Hematopoietic multipotent progenitor cell treated with erythropoietin and hydrocortisone succinate and interleukin-3 and kit ligand, for 17 days (in vitro differentiated cells): Measurements from ENCODE around the gene MYEOV.

Experiments
- DNase-seq: peaks from one replicate; pipeline ENCODE4 v3.0.0-alpha.2; 2015; ENCODE audit warnings: low spot score

MYEOV gene

DNA sequence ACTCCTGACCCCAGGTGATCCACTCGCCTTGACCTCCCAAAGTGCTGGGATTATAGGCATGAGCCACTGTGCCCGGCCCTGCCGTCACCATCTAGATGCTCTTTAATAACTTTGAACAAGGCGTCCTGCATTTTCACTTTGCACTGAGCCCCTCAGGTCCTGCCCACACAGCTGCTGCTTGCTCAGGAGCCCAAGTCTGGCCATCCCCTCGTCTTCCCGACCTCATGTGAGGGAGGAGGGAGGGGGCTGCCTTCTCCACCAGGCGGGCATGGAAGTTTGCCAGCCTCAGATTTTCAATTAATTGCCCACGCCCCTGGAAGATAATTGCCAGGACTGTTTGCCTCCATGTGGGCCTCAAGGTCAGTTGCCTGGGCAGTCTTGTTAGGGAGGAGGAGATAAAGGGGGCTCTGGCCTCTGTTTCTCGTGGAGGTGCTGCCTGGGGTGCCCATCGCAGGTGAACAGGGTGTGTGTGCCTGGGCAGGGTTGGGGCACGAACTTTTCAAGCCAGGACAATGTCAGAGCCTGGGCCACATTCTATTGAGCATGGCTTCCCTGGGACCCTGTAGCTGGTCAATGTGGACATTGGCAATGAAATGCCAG, 27.9 kb upstream of the MYEOV start:
- no peak for DNase-seq

DNA sequence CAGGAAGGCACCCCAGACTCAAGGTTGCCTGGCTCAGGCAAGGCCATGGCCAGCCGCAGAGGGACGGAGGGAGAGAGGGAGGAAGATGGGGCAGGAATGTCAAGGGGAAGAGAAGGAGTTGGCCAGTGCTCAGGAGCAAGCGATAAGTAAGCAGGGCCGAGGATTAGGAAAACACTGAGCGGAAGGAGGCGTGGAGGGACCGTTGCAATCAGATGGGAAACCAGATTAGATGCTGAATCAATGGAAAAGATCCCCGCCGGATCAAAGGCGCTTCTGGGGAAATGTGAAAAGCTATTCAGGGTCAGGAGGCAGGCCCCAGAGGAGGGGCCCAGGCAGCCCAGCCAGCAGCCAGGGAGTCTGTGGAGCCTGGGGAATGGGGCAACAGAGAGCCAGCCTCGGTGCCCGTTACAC, 26.6 kb upstream of the MYEOV start:
- no peak for DNase-seq

GRCh38 chr11:69268911-69269310, 25.0 kb upstream of the MYEOV start:
- no peak for DNase-seq

- DNase-seq: no peak
These were observed 24.6 kb upstream of the MYEOV start for GRCh38 chr11:69269388-69269787.

GRCh38 chr11:69269926-69270697, 23.8 kb upstream of the MYEOV start:
- no peak for DNase-seq

DNA sequence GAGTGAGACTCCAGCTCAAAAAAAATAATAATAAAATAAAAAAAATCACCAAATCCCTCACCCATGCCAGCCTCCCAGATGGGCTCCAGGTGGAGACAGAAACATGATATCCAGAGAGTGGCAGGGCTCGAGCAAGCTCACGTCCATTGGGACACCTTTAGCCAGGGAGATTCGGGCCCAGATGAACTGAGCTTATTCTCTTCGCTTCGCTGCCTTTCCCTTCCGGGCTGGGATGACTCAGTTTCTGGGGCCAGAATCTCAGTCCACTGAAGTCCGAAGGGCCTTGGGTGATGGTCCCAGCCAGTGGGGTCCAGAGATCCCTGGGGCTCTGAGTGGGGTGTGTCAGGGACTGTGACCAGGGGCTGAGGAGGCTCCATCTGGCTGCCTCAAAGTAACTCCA, 23.0 kb upstream of the MYEOV start:
- DNase-seq: no peak

- DNase-seq: no peak
These were observed 21.9 kb upstream of the MYEOV start for GRCh38 chr11:69272055-69272454.

GRCh38 chr11:69272831-69273485, 21.0 kb upstream of the MYEOV start:
- DNase-seq: no peak

GRCh38 chr11:69273571-69273970, 20.4 kb upstream of the MYEOV start:
- no peak for DNase-seq

GRCh38 chr11:69274531-69275016, 19.4 kb upstream of the MYEOV start:
- DNase-seq: no peak

DNA sequence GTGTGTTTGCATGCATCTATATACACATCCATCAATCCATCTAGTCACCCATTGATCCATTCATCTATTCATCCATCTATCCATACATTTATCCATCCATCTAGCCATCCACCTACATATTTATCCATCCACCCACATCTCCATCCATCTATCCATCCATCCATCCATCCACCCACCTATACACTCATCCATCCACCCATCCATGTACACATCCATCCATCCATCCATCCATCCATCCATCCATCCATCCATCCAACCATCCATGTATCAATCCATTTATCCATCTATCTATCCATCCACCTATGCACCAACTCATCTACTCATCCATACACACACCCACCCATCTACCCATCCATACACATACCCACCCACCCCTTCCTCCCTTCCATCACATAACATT, 18.8 kb upstream of the MYEOV start:
- DNase-seq: no peak

- DNase-seq: no peak
These were observed 17.8 kb upstream of the MYEOV start for GRCh38 chr11:69276165-69276564.

- no peak for DNase-seq
These were observed 16.7 kb upstream of the MYEOV start for GRCh38 chr11:69277074-69277809.

DNA sequence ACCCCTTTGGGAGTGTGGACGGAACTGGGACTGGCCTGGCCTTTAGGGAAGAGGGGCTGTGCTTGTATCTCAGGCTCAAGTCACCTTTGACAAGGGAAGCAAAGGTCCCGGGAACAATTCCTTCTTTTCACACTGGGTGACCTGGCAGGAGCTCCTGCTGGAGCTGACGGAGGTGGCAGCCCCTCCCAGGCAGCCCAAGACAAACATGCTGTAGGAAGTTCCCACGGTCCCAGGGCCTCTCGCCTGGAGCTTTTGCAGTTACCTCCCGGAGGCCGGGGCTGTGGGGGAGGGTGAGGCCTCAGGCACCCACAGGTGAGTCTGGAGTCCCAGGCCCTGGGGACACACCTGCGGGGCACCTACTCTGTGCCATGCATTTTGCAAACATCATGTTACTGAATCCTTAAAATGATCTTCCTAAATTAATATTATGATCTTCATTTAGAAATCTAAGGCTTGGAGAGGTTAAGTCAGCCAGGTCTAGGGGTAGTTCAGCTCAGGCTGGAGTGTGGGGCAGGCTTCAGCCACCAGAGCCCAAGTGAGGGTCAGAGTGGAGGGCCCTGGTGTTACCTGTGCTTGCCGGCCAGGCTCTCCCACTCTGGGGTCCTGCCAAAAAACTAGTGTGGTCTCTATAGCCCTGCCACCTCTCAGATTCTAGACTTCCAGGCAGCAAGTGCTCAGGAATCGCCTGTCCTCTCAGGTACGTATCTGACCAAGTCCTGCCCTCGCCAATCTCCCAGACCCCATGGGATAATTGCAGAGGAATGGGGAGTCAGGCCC, 15.7 kb upstream of the MYEOV start:
- DNase-seq: no peak

GRCh38 chr11:69280451-69280850, 13.5 kb upstream of the MYEOV start:
- no peak for DNase-seq

DNA sequence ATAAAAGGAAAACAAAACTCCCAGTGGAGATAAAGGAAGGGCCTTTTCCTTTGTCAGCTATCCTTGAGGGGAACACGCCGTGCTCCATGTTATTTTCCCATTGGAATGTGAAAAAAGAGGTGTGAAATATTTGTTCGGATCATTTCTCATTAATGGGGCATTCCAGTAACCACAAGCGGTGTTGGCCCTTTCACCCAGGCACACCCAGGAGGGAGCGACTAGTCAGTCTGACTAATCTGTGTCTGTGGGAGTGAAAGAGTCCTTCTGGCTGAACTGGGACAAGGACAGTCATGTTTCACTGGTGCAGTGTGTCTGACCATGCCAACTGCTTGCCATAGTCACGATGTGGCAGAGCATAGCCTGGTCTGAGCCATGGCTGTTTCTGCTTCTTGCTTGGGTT, 13.0 kb upstream of the MYEOV start:
- DNase-seq: no peak

DNA sequence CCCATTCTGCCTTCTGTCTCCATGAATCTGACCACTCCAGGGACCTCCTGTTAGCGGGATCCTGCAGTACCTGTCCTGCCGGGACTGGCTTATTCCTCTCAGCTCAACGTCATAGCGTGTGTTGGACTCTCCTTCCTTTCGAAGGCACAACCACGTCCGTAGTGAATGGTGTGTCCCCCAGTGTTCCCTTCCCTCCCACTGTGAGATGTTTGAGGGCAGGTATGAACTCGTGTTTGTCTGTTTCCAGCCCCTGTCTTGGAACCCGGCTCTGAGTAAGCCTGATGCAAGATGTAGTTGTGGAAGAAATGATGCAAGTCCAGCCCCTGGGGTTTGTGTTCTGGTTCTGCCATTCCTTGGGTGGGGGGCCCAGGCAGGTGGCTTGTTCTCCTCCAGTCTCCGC, 10.5 kb upstream of the MYEOV start:
- no peak for DNase-seq

DNA sequence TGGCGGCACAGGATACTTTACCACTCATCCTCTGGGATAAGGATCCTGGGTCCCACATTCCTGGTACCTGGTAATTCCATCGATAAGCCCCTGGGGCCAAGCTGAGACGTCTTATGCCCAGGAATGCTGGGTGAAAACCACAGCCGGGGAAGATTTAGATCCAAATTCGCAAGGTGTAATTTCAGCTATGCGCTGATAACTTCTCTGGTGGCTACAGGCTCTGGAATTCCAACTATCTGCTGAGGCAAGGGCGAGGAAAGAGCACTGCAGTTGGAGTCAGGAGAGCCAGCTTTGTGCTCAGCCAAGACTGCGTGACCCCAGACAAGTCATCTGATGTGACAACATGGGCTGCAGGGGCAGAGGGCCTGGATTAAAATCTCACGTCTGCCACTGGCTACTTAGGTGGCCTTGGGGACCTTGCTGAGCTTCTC, 9.9 kb upstream of the MYEOV start:
- no peak for DNase-seq

GRCh38 chr11:69285091-69285490, 8.9 kb upstream of the MYEOV start:
- DNase-seq: no peak

DNA sequence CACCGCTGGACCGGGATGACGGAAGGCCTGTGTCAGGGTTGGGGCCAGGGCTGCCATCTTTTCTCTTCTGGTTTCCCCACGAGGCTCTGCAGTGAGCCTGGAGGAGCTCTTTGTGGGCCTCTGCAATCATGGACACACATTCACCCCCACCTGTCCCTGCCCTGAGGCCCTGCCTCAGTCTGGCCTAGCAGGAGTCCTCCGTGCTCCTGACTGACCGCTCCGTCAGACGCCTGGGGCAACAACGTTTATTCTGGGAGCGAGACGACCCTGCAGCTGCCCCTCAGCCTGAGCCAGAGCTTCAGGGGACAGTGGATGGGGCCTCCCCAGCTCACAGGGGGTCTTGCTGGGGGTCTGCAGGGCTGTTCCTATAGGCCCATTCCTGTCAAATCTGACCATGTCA, 8.2 kb upstream of the MYEOV start:
- no peak for DNase-seq
